ENCODE data around the gene CCDC85B.

DNA sequence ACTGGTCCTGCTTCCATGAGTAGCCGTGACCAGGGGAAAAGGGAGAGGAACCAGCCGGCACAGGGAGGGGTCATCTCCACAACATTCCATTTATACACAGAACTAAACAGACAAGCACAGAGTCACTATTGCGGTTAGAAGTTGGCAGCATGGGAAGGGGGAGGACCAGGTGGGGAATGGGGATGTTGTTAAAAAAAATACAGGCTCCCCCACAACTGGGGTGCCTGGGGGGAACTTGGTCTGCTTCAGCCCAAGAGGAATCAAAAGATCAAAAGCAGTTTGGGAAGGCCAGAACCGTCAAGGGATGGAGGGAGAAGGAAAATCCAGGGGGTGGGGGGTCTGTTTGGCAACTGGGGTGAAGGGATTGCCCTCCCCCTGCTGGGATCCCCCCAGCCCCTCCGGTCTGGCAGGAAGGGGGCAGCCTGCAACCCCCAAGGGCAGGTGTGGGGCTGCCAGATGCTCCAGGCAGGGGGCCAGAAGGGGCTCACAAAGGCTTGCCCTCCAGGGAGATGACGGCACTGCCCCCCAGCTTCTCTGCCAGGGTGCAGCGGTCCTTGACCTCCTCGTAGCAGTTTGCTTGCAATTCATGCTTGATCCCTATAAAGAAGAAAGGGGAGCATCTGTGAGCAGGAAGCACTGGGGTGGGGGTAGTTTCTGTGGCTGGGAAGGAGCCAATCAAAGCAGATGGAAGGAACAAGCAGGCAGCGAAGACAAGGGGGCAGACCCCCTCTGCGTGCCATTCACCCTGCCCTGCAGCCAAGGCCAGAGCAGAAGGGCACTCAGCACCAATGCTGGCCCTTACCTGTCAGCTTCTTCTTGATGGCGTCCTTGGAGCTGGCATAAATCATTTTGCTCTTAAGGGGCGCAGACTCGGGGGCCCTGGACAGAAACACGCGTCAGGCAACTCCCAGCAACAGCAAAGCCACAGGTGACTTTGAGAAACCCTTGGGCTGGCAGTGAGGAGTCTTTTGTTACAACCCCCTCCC lies 35.3 kb upstream of the CCDC85B start:
- TF ChIP-seq GATA2 (IDR thresholded peaks at IDR 0.05; ENCODE audit: low read depth, low read length) (no peak), GATA3 (IDR thresholded peaks at IDR 0.05; ENCODE audit: low read depth, low read length) (no peak)

All from SH-SY5Y (cell line).